HL-60 (cell line): Measurements from ENCODE around the gene LDAH.

ENCODE experiments used
- DNase-seq, 2 experiments: peaks; one replicate each; pipeline ENCODE4 v3.0.0-alpha.2; 2010 to 2020; ENCODE audit warnings: low read depth in 1 of 2, low spot score in 1 of 2
- H3K27ac ChIP-seq: fragments of 250-450 bp; sonication (Bioruptor Pico); replicated peaks from 2 replicates; pipeline ENCODE4 v1.5.1; 2020; ENCODE audit warnings: mild to moderate bottlenecking, moderate library complexity
- H3K27me3 ChIP-seq: fragments of 250-450 bp; sonication (Bioruptor Pico); 2 replicates; pipeline ENCODE4 v1.5.1; 2021; ENCODE audit warnings: mild to moderate bottlenecking, moderate library complexity; ENCODE audit not compliant: insufficient read depth, poor library complexity, severe bottlenecking
- H3K4me3 ChIP-seq: replicated peaks from 2 replicates; pipeline ENCODE4 v1.5.1; 2011; ENCODE audit warnings: mild to moderate bottlenecking, control low read depth, low read length; ENCODE audit not compliant: insufficient read depth
- GABPA ChIP-seq: IDR thresholded peaks from 2 replicates; pipeline ENCODE4 v1.6.1; 2012; ENCODE audit warnings: low read depth
- POLR2AphosphoS5 ChIP-seq: IDR thresholded peaks from 2 replicates; pipeline ENCODE4 v1.6.1; 2012; ENCODE audit warnings: low read depth
- SPI1 ChIP-seq: IDR thresholded peaks from 2 replicates; pipeline ENCODE4 v1.6.1; 2012; ENCODE audit warnings: low read depth, mild to moderate bottlenecking, borderline replicate concordance
- TF ChIP-seq, protein P1 (sequence below): IDR thresholded peaks from one replicate; pipeline ENCODE4 v1.5.1; 2011; ENCODE audit warnings: low read length, control low read depth, inconsistent platforms; ENCODE audit not compliant: insufficient read depth
- TF ChIP-seq, protein P2 (sequence below): IDR thresholded peaks from 2 replicates; pipeline ENCODE4 v1.6.1; 2012; ENCODE audit warnings: low read depth; ENCODE audit not compliant: insufficient replicate concordance

Gene LDAH

DNA sequence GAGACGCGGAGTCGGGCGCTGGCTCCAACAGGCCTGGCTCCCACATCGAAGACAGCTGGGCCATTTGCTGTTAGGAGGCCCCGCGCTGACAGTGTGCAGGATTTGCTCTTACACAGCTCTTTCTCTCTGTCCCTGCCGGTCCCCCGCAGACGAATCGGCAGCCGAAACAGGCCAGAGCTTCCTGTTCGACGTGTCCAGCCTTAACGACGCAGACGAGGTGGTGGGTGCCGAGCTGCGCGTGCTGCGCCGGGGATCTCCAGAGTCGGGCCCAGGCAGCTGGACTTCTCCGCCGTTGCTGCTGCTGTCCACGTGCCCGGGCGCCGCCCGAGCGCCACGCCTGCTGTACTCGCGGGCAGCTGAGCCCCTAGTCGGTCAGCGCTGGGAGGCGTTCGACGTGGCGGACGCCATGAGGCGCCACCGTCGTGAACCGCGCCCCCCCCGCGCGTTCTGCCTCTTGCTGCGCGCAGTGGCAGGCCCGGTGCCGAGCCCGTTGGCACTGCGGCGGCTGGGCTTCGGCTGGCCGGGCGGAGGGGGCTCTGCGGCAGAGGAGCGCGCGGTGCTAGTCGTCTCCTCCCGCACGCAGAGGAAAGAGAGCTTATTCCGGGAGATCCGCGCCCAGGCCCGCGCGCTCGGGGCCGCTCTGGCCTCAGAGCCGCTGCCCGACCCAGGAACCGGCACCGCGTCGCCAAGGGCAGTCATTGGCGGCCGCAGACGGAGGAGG lies 152.4 kb downstream of the LDAH start:
- no peak for DNase-seq
- peaks cover 28% of the 10 kb centered on the region for H3K27me3 ChIP-seq
- H3K27ac ChIP-seq = no peak overlapping the region
- no peak overlapping the region for H3K4me3 ChIP-seq
- TF ChIP-seq, protein P1, sequence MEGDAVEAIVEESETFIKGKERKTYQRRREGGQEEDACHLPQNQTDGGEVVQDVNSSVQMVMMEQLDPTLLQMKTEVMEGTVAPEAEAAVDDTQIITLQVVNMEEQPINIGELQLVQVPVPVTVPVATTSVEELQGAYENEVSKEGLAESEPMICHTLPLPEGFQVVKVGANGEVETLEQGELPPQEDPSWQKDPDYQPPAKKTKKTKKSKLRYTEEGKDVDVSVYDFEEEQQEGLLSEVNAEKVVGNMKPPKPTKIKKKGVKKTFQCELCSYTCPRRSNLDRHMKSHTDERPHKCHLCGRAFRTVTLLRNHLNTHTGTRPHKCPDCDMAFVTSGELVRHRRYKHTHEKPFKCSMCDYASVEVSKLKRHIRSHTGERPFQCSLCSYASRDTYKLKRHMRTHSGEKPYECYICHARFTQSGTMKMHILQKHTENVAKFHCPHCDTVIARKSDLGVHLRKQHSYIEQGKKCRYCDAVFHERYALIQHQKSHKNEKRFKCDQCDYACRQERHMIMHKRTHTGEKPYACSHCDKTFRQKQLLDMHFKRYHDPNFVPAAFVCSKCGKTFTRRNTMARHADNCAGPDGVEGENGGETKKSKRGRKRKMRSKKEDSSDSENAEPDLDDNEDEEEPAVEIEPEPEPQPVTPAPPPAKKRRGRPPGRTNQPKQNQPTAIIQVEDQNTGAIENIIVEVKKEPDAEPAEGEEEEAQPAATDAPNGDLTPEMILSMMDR = no peak
- TF ChIP-seq, protein P2, sequence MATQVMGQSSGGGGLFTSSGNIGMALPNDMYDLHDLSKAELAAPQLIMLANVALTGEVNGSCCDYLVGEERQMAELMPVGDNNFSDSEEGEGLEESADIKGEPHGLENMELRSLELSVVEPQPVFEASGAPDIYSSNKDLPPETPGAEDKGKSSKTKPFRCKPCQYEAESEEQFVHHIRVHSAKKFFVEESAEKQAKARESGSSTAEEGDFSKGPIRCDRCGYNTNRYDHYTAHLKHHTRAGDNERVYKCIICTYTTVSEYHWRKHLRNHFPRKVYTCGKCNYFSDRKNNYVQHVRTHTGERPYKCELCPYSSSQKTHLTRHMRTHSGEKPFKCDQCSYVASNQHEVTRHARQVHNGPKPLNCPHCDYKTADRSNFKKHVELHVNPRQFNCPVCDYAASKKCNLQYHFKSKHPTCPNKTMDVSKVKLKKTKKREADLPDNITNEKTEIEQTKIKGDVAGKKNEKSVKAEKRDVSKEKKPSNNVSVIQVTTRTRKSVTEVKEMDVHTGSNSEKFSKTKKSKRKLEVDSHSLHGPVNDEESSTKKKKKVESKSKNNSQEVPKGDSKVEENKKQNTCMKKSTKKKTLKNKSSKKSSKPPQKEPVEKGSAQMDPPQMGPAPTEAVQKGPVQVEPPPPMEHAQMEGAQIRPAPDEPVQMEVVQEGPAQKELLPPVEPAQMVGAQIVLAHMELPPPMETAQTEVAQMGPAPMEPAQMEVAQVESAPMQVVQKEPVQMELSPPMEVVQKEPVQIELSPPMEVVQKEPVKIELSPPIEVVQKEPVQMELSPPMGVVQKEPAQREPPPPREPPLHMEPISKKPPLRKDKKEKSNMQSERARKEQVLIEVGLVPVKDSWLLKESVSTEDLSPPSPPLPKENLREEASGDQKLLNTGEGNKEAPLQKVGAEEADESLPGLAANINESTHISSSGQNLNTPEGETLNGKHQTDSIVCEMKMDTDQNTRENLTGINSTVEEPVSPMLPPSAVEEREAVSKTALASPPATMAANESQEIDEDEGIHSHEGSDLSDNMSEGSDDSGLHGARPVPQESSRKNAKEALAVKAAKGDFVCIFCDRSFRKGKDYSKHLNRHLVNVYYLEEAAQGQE = no peak
- TF ChIP-seq SPI1 (no peak), GABPA (no peak), POLR2AphosphoS5 (no peak)

DNA sequence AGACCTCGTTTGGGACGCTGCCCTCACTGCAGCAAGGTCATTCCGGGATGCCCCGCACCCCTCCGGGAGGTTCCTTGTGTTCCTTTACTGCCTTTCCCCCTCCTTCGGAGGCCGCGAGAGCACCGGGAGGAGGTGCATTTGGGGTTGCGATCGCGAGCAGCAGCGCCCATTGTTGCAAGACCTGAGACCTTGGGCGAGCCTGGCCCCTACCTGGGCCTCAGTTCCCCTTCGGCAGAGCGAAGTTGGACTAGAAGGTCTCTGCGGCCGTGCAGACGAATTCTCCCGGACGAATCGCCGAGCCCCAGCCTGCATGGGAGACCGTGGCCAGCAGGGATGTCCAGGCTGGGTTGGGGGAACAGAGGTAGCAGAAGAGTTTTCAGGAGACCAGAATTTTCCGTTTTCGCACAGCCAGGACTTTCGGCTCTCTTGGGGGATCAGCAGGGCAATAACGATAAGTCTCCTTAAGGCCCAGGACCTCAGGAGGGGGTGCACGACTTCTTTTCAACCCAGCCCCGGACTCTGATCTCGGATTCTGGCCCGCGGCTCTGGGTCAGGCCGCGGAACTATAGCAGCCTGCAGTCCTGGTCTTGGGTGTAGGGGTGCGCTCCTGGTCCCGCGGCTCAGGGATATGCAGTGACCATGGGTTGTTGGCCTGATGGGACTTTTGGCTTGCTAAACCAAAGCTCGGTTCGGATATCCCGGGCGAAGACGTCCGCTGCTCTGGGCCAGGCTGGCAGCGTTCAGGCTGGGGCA lies 153.2 kb downstream of the LDAH start:
- no peak overlapping the region for H3K4me3 ChIP-seq
- DNase-seq = no peak

DNA sequence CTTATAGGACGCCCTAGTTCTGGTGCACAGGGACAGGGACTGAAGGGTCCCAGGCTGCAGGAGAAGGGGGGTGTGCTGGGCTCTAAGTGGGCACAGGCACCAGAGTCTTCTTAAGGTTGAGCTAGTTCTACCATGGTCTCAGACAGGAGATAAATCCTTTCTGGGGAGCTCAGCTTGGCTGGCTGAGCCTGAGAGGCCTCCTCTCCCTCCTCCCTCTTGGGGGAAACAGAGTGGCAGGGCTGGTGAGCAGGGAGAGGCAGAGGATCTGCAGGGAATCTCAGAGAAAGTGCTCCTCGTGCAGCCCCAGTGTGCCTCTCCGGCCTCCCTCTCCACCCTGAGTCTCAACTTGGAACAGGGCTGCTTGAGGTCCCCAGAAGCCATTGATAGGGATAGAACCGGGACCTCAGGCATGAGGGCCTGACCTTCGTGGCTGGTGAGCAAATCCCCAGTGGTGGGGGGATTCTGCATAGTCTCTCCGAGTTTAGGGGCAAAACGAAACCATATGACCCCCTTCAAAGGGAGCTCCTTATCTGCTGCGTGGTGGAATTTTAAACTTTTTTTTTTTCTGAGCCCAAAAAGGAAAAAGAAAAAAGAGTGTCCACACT lies 153.9 kb downstream of the LDAH start:
- H3K27ac ChIP-seq = no peak overlapping the region
- TF ChIP-seq, protein P2 = no peak
- TF ChIP-seq SPI1 (no peak), GABPA (no peak), POLR2AphosphoS5 (no peak)
- TF ChIP-seq, protein P1 = no peak
- DNase-seq = no peak
- no peak overlapping the region for H3K4me3 ChIP-seq
- H3K27me3 ChIP-seq = peaks cover 41% of the 10 kb centered on the region

More for the DNA sequence above, 153.2 kb downstream of the LDAH start:
- Histone ChIP-seq H3K27ac (no peak overlapping the region), H3K27me3 (peaks cover 36% of the 10 kb centered on the region)
- TF ChIP-seq, protein P1 = no peak
- TF ChIP-seq POLR2AphosphoS5 (no peak), GABPA (no peak), SPI1 (no peak)
- TF ChIP-seq, protein P2 = no peak
